Measurements from ENCODE around the gene MAPK8IP2. TPM values are rescaled to one million over a fixed set of nuclear protein-coding genes. Genes with fewer than 3 reads are reported as not detected.

MAPK8IP2 gene
- total and polyA plus RNA-seq, 2 of the 13 experiments (the other 11 are each of a cell fraction or from before 2014, with no cell fraction given) = 1.3 to 2.6 TPM

DNA sequence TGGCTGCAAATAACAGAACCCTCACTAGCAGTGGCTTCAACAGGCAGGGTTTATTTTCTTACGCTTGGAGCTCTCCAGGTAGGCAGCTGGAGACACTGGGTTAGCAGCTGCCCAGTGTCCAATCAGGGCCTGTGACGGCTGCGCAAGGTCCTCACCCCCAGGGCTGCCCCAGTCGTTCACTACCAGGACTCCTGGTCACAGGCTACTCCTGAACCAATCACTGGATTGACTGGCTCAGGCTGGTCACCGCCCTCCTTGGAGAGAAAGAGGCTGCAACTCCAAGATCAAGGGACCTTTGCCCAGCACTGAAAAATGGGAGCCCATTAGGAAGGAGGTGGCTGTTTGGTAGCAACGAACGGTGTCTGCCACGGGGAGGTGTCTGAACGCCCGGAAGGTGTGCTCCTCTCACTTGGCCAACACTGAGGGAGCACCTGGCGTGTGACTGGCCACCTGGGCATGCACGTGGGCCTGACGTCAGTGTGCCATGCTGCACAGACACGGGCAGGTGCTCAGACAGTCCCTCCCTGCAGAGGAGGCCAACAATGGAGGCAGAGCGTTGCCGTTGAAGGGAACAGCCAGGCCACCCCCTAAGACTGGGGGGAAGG lies 22.2 kb downstream of the MAPK8IP2 start (continued):
- TF ChIP-seq PRPF4 (IDR thresholded peaks at IDR 0.05; ENCODE audit: low read depth, low read length, poor library complexity, severe bottlenecking) = no peak
- no peak for TF ChIP-seq ZNF547 (CRISPR knock-in tag; IDR thresholded peaks at IDR 0.05)
- TF ChIP-seq, protein P1, sequence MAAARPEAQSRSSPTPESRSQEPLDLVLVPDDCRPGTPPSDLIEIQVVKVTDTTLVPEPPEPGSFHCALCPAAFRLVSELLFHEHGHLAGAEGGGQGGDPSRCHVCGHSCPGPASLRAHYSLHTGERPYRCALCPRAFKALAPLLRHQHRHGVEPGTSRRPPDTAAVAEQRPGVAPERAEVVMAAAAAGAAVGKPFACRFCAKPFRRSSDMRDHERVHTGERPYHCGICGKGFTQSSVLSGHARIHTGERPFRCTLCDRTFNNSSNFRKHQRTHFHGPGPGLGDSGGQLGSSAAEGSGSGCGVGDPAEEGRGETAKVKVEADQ (CRISPR knock-in tag; IDR thresholded peaks at IDR 0.05; ENCODE audit: borderline replicate concordance) = peak; percentile 65; the same call in 1 of the 2 replicates
- TF ChIP-seq ATF1 (CRISPR knock-in tag; IDR thresholded peaks at IDR 0.05) = no peak; the same call in 1 of the 2 replicates
- TF ChIP-seq AHR (CRISPR knock-in tag; IDR thresholded peaks at IDR 0.05) = no peak
- TF ChIP-seq MAF1 (CRISPR knock-in tag; IDR thresholded peaks at IDR 0.05; ENCODE audit: borderline replicate concordance) = no peak
- TF ChIP-seq ZSCAN31 (CRISPR knock-in tag; IDR thresholded peaks at IDR 0.05; ENCODE audit: low read depth) = 0 out of 2 replicates have a peak, but pooled peaks have one; percentile 64
- TF ChIP-seq NFE2L2 (IDR thresholded peaks at IDR 0.05; ENCODE audit: low read length) = no peak
- no peak for TF ChIP-seq SYNCRIP (IDR thresholded peaks at IDR 0.05; ENCODE audit: insufficient read depth, low read depth, low read length)
- TF ChIP-seq ZBTB38 (CRISPR knock-in tag; IDR thresholded peaks at IDR 0.05) = peak; percentile 62; the same call in 1 of the 2 replicates
- TF ChIP-seq FIP1L1 (IDR thresholded peaks at IDR 0.05; ENCODE audit: borderline replicate concordance, insufficient read depth, low read depth, low read length) = no peak
- TF ChIP-seq ZNF839 (CRISPR knock-in tag; IDR thresholded peaks at IDR 0.05; ENCODE audit: borderline replicate concordance) = no peak
- TF ChIP-seq CHD2 (IDR thresholded peaks at IDR 0.05; ENCODE audit: low read depth, low read length) = no peak
- TF ChIP-seq MED1 (CRISPR knock-in tag; IDR thresholded peaks at IDR 0.05) = no peak
- no peak for TF ChIP-seq SMAD3 (CRISPR knock-in tag; IDR thresholded peaks at IDR 0.05)
- TF ChIP-seq, protein P2, sequence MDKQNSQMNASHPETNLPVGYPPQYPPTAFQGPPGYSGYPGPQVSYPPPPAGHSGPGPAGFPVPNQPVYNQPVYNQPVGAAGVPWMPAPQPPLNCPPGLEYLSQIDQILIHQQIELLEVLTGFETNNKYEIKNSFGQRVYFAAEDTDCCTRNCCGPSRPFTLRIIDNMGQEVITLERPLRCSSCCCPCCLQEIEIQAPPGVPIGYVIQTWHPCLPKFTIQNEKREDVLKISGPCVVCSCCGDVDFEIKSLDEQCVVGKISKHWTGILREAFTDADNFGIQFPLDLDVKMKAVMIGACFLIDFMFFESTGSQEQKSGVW (CRISPR knock-in tag; IDR thresholded peaks at IDR 0.05; ENCODE audit: borderline replicate concordance) = no peak
- TF ChIP-seq TCF7L2 (IDR thresholded peaks at IDR 0.05; ENCODE audit: low read depth, low read length) = no peak
- no peak; the same call in 1 of the 2 replicates for TF ChIP-seq ZNF30 (CRISPR knock-in tag; IDR thresholded peaks at IDR 0.05)
- TF ChIP-seq, protein P3, sequence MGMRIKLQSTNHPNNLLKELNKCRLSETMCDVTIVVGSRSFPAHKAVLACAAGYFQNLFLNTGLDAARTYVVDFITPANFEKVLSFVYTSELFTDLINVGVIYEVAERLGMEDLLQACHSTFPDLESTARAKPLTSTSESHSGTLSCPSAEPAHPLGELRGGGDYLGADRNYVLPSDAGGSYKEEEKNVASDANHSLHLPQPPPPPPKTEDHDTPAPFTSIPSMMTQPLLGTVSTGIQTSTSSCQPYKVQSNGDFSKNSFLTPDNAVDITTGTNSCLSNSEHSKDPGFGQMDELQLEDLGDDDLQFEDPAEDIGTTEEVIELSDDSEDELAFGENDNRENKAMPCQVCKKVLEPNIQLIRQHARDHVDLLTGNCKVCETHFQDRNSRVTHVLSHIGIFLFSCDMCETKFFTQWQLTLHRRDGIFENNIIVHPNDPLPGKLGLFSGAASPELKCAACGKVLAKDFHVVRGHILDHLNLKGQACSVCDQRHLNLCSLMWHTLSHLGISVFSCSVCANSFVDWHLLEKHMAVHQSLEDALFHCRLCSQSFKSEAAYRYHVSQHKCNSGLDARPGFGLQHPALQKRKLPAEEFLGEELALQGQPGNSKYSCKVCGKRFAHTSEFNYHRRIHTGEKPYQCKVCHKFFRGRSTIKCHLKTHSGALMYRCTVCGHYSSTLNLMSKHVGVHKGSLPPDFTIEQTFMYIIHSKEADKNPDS (CRISPR knock-in tag; IDR thresholded peaks at IDR 0.05) = 0 out of 2 replicates have a peak, but pooled peaks have one; percentile 61
- TF ChIP-seq EED (CRISPR knock-in tag; IDR thresholded peaks at IDR 0.05) = peak; percentile 10; the same call in 1 of the 2 replicates
- TF ChIP-seq ZNF557 (CRISPR knock-in tag; IDR thresholded peaks at IDR 0.05) = no peak
- no peak for TF ChIP-seq SOX5 (CRISPR knock-in tag; IDR thresholded peaks at IDR 0.05; ENCODE audit: borderline replicate concordance)
- no peak for TF ChIP-seq ZNF75D (CRISPR knock-in tag; IDR thresholded peaks at IDR 0.05; ENCODE audit: borderline replicate concordance)
- TF ChIP-seq, protein P4, sequence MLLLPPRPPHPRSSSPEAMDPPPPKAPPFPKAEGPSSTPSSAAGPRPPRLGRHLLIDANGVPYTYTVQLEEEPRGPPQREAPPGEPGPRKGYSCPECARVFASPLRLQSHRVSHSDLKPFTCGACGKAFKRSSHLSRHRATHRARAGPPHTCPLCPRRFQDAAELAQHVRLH (CRISPR knock-in tag; IDR thresholded peaks at IDR 0.05; ENCODE audit: borderline replicate concordance, low read depth) = no peak
- TF ChIP-seq, protein P5, sequence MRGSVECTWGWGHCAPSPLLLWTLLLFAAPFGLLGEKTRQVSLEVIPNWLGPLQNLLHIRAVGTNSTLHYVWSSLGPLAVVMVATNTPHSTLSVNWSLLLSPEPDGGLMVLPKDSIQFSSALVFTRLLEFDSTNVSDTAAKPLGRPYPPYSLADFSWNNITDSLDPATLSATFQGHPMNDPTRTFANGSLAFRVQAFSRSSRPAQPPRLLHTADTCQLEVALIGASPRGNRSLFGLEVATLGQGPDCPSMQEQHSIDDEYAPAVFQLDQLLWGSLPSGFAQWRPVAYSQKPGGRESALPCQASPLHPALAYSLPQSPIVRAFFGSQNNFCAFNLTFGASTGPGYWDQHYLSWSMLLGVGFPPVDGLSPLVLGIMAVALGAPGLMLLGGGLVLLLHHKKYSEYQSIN (CRISPR knock-in tag; IDR thresholded peaks at IDR 0.05; ENCODE audit: borderline replicate concordance) = no peak
- TF ChIP-seq HCFC1 (IDR thresholded peaks at IDR 0.05; ENCODE audit: low read depth, low read length) = no peak
- TF ChIP-seq ZNF256 (CRISPR knock-in tag; conservative IDR thresholded peaks at IDR 0.05) = no peak
